Measurements from ENCODE around the gene ESPNL. TPM values are rescaled to one million over a fixed set of nuclear protein-coding genes. Genes with fewer than 3 reads are reported as not detected.
A peak's percentile ranks its signal among the peaks of the same experiment; 100 is the strongest.

ESPNL gene
- total RNA-seq, 4 donors from 2014 or later, result 0.27 to 2.5 TPM; not detected in 2

DNA sequence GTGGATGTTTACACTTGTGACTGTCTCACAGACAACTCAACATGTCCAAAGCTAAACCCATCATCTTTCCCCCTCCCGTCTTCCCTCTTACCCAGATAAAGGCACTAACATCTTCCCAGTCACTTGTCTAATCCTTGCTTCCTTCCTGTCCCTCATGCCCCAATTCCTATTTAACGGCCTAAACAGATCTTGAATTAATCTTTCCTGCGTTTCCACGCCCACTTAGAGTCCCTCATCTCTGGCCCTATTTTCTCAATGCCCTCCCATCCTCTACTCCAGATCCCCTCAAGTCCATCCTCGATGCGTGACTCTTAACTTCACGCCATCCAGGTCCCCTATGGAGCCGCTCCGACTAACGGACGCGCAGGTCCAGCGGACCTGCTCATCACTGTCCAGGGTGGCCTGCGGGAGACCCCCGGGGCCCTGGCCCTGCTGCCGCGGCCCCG lies 40.0 kb upstream of the ESPNL start:
- peak overlapping the region; percentile 67 to 90 (median 82) for H3K4me3 ChIP-seq
- no peak for DNase-seq
- no peak for TF ChIP-seq POLR2A (IDR thresholded peaks at IDR 0.05)
- TF ChIP-seq, protein P1, sequence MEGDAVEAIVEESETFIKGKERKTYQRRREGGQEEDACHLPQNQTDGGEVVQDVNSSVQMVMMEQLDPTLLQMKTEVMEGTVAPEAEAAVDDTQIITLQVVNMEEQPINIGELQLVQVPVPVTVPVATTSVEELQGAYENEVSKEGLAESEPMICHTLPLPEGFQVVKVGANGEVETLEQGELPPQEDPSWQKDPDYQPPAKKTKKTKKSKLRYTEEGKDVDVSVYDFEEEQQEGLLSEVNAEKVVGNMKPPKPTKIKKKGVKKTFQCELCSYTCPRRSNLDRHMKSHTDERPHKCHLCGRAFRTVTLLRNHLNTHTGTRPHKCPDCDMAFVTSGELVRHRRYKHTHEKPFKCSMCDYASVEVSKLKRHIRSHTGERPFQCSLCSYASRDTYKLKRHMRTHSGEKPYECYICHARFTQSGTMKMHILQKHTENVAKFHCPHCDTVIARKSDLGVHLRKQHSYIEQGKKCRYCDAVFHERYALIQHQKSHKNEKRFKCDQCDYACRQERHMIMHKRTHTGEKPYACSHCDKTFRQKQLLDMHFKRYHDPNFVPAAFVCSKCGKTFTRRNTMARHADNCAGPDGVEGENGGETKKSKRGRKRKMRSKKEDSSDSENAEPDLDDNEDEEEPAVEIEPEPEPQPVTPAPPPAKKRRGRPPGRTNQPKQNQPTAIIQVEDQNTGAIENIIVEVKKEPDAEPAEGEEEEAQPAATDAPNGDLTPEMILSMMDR (IDR thresholded peaks at IDR 0.05), result no peak

DNA sequence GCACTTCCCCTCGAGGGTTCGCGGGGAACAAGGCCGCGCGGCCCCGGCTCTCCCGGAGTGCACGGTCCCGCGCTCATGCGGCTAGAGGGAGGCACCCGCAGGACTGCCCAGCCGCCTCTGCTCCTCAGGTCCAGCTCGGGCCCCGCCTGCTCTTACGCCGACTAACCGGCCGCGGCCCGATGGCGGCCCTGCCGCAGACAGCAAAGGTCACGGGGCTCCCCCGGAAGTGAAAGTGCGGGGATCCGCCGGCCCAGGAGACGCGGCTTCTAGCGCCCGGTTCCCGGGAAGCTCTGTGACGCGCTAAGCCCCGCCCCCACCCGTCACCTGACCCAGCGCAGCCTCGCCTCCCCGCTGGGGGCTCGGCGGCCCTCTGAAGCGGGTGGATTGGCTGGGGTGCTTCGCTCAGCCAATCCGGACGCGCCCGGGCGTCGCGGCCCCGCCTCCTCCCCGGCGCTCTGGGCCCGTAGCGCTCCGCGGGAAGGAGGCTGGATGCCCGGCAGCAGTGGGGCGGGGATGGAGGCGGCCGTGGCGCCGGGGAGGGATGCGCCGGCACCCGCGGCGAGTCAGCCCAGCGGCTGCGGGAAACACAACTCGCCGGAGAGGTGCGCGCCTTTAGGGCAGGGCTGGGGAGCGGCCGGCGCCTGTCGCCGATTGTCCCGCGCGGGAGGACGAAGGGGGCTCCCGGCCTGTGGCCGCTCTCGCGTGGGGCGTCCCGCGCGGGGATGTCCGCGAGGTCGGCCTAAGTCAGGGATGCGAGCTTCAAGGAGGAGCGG lies 39.4 kb upstream of the ESPNL start, which contains the start of gene SCLY:
TSS of gene SCLY (plus strand) at position 460 of the 773 bp plus-strand sequence. CDS start at position 514, 54 bp downstream.
- no peaks in the 10 kb centered on the region for H3K9me3 ChIP-seq
- H3K27ac ChIP-seq, result peak within 1 kb of the TSS; percentile 84 to 91 (median 86)

More for the DNA sequence above, 40.0 kb upstream of the ESPNL start:
- Histone ChIP-seq H3K4me1 (peaks cover 0 to 29% (median 9%) of the 10 kb centered on the region in 4 donors), H3K36me3 (no peaks in the 10 kb centered on the region), H3K27ac (peak overlapping the region; percentile 84 to 91 (median 86)), H3K9me3 (no peaks in the 10 kb centered on the region), H3K27me3 (no peaks in the 10 kb centered on the region)

DNA sequence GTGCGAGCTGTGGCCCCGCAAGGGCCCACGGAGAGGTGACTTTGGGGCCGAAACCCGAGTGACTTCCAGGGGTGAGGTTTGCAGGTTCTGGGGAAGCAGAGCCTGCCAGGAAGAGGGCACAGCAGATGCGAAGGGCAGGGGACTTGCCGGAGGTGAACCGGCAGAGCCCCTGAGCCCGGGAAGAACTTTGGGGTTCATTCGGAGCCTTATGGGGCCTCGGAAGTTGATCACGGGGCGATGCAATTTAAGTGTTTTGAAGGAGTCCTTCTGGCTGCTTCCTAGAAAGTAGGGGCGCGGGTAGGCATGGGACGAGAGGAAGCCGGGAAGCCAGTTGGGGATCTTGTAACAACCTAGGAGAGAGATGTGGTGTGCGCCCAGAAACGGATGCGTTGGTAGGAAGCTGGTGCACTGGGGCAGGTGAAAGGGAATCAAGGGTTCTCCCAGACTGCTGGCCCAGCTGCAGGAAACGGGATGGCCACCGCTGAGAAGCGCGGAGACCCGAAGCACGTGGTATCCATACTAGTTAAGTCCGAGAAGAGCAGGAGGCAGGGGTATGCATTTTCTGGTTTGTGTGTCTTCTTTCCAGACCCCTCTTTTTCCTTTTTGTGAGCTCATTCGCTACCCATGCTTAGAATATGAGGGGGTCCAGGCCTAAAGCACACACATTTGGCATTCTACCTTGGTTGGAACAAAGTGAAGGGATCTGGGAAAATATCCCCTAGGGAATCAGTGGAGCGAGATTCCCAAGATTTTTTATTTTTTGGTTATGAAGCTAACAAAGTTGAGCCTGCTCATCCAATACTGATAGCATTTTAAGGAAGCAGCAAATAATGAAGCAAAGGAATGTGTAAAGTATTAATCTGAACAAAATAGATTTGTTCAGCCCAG lies 38.6 kb upstream of the ESPNL start:
- Histone ChIP-seq H3K4me1 (peaks cover 0 to 29% (median 9%) of the 10 kb centered on the region in 4 donors), H3K36me3 (peaks cover 0 to 3% (median 0%) of the 10 kb centered on the region in 3 donors), H3K9me3 (no peaks in the 10 kb centered on the region), H3K27ac (peak overlapping the region; percentile 58 to 91 (median 86)), H3K27me3 (no peaks in the 10 kb centered on the region), H3K4me3 (peak overlapping the region; percentile 67 to 90 (median 82))
- TF ChIP-seq, protein P1 (IDR thresholded peaks at IDR 0.05), result peak in 1 of 6 experiments; percentile 3
- no peak for TF ChIP-seq POLR2A (IDR thresholded peaks at IDR 0.05)
- peak; percentile 24 to 63 (median 57) for DNase-seq

More for the DNA sequence above, 39.4 kb upstream of the ESPNL start, which contains the start of gene SCLY:
- peak; percentile 96 to 100 (median 99) for DNase-seq
- peak within 1 kb of the TSS; percentile 67 to 90 (median 82) for H3K4me3 ChIP-seq
- no peaks in the 10 kb centered on the region for H3K36me3 ChIP-seq
- H3K4me1 ChIP-seq, result peaks cover 0 to 29% (median 9%) of the 10 kb centered on the region in 4 donors
- TF ChIP-seq, protein P1 (IDR thresholded peaks at IDR 0.05), result no peak
- peak; percentile 66 to 70 for TF ChIP-seq POLR2A (IDR thresholded peaks at IDR 0.05)
- no peaks in the 10 kb centered on the region for H3K27me3 ChIP-seq

DNA sequence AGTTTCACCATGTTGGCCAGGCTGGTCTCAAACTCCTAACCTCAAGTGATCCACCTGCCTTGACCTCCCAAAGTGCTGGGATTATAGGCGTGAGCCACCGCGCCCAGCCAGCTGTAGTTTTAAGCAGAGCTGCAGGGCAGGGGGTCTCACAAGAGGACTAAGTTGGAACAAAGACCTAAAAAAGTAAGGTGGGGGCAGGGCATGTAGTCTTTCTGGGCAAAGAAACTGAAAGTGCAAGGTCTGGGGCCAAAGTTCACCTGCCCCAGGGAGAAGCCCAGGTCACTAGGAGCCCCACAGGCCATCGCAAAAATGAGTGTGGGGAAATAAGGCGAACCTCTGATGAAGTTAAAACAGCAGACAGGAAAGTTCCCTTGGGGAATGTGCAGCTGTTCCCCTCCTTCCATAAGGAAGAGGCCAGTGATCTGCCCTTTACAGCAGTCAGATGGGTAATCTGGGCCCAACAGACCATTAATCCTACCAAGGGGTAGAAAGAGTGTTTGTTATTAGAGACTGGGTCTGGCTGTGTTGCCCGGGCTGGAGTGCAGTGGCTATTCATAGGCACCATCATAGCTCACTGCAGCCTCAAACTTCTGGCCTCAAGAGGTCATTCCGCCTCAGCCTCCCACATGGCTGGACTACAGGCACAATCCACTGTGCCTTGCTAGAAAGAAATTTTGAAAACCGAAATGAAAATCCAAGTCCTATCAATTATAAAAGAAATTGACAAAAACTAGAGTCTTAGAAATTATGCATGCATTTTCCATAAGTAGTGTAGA lies 36.5 kb upstream of the ESPNL start:
- no peak for DNase-seq
- Histone ChIP-seq H3K27me3 (no peaks in the 10 kb centered on the region), H3K4me3 (no peak overlapping the region), H3K27ac (peak overlapping the region in 2 of 4 donors; percentile 25 to 48), H3K4me1 (peaks cover 0 to 29% (median 9%) of the 10 kb centered on the region in 4 donors), H3K9me3 (no peaks in the 10 kb centered on the region), H3K36me3 (peaks cover 0 to 13% (median 0%) of the 10 kb centered on the region in 3 donors)
- no peak for TF ChIP-seq POLR2A (IDR thresholded peaks at IDR 0.05)
- TF ChIP-seq, protein P1 (IDR thresholded peaks at IDR 0.05), result no peak
